ENCODE results near the gene SLC47A1. TPM values are rescaled to one million over a fixed set of nuclear protein-coding genes. Genes with fewer than 3 reads are reported as not detected.
A peak's percentile ranks its signal among the peaks of the same experiment; 100 is the strongest.

The SLC47A1 gene, protein sequence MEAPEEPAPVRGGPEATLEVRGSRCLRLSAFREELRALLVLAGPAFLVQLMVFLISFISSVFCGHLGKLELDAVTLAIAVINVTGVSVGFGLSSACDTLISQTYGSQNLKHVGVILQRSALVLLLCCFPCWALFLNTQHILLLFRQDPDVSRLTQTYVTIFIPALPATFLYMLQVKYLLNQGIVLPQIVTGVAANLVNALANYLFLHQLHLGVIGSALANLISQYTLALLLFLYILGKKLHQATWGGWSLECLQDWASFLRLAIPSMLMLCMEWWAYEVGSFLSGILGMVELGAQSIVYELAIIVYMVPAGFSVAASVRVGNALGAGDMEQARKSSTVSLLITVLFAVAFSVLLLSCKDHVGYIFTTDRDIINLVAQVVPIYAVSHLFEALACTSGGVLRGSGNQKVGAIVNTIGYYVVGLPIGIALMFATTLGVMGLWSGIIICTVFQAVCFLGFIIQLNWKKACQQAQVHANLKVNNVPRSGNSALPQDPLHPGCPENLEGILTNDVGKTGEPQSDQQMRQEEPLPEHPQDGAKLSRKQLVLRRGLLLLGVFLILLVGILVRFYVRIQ
- total RNA-seq: 1 to 10 TPM in 1 of 5 experiments, under 1 TPM in 1, not detected in 3; 0.21 to 2.7 TPM
- under 1 TPM in 1 of 2 donors, not detected in 1; 0.09 TPM for polyA plus RNA-seq
- total RNA-seq: not detected

DNA sequence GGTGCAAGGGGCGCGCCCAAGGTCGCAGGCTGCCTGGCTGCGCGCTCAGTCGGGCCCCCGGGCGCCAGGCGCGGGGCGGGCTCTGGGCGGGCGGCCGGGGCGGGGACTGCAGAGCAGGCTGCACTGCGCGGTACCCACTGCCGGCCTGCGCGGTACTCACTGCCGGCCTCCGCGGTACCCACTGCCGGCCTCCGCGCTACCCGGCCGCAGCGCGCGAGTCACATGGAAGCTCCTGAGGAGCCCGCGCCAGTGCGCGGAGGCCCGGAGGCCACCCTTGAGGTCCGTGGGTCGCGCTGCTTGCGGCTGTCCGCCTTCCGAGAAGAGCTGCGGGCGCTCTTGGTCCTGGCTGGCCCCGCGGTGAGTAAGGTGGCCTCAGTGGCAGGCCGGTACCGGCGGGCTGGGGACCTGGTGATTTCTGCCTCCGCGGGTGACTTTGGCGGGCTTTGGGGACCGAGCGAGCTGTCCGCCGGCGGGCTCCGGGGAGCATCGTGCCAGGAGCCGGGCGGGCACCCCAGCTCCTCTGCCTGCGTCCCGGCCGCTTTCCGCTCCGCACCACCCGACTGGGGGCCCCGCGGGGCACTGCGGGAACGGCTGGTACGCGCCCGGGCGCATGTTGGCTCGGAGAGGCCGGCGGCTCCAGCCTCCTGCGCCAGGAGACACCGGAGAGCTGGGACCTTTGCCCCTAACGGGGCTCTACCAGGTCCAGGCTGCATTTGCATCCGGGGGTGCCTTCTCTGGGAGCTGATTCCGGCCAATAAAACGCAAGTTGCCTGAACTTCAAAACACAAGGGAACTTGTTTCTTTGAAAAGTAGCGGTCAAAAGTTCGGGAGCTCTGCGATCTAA lies at the start of gene SLC47A1:
SLC47A1 (plus strand) TSS at position 137 of the 844 bp plus-strand sequence; CDS start at position 223, 86 bp downstream.
- ChIA-PET POLR2A (interaction anchor here (0.8 kb wide), 1 partner anchor 115 kb away, joined by 3 read pairs; no protein-coding TSS in a partner anchor), CTCF (interaction anchor here (0.7 kb wide), 1 partner anchor 289 kb away, joined by 3 read pairs; no protein-coding TSS in a partner anchor)
- peak within 1 kb of the TSS; percentile 27 for H3K4me3 ChIP-seq (ENCODE audit: low read length)
- no peaks in the 10 kb centered on the region for H3K9me3 Mint-ChIP-seq
- no peak within 1 kb of the TSS for H3K27ac Mint-ChIP-seq
- peaks cover 0 to 2% (median 0%) of the 10 kb centered on the region in 5 donors for H3K36me3 Mint-ChIP-seq
- H3K27ac ChIP-seq (ENCODE audit: low read depth, low read length): no peak within 1 kb of the TSS
- peaks cover 5 to 18% (median 13%) of the 10 kb centered on the region in 7 donors for H3K4me1 Mint-ChIP-seq
- H3K9me3 ChIP-seq (ENCODE audit: control insufficient read depth in 2 of 3, low read length in 3 of 3): no peaks in the 10 kb centered on the region
- H3K4me3 Mint-ChIP-seq: peak within 1 kb of the TSS; percentile 37 to 85 (median 82)
- peak; percentile 76 for ATAC-seq
- peaks cover 2 to 8% of the 10 kb centered on the region in 2 donors for H3K4me1 ChIP-seq (ENCODE audit: control insufficient read depth in 2 of 2, insufficient read depth in 2 of 2, low read length in 2 of 2)
- no peaks in the 10 kb centered on the region for H3K36me3 ChIP-seq (ENCODE audit: control insufficient read depth in 2 of 3, insufficient read depth in 3 of 3, low read length in 3 of 3)
- intact Hi-C loops (cut with micrococcal nuclease): no loop called here
- peak in 2 of 9 donors; percentile 8 to 17 for DNase-seq
- peaks cover 0 to 8% of the 10 kb centered on the region in 2 donors for H3K27me3 ChIP-seq (ENCODE audit: control insufficient read depth in 2 of 2, insufficient read depth in 2 of 2, low read length in 2 of 2)
- H3K27me3 Mint-ChIP-seq: peaks cover 47 to 57% (median 55%) of the 10 kb centered on the region in 5 donors

DNA sequence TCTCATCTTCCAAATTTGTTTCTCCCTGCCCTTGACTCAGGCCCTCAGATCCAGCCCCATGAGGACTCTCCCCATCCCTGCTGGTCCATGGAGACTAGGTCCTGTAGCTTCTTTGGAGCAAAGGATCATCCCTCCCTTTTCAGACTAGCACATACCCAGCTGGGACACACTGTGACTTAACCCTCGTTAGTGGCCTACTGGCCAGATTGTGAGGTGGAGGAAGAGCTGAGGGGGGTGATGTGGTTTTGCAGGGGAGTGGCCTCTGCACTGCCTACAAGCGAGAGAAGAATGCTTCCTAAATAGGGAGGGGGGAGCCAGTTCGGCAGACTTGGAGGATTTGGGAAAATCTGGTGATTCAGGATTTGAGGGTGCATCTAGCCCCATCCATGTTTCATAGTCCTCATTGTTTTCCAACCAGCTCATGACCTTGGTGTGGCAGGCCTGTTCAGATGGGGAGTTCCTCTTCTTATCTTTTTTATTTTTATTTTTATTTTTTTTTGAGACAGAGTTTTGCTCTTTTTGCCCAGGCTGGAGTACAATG lies 47.8 kb upstream of the SLC47A1 start:
- ChIA-PET POLR2A (no interaction called here), CTCF (no interaction called here)
- H3K4me3 Mint-ChIP-seq: no peak overlapping the region
- ATAC-seq (no peak), DNase-seq (no peak)
- Histone ChIP-seq H3K36me3 (ENCODE audit: control insufficient read depth in 2 of 3, insufficient read depth in 3 of 3, low read length in 3 of 3) (no peaks in the 10 kb centered on the region), H3K27me3 (ENCODE audit: control insufficient read depth in 2 of 2, insufficient read depth in 2 of 2, low read length in 2 of 2) (no peaks in the 10 kb centered on the region), H3K4me3 (ENCODE audit: low read length) (no peak overlapping the region), H3K9me3 (ENCODE audit: control insufficient read depth in 2 of 3, low read length in 3 of 3) (no peaks in the 10 kb centered on the region), H3K27ac (ENCODE audit: low read depth, low read length) (no peak overlapping the region), H3K4me1 (ENCODE audit: control insufficient read depth in 2 of 2, insufficient read depth in 2 of 2, low read length in 2 of 2) (no peaks in the 10 kb centered on the region)
- H3K36me3 Mint-ChIP-seq: no peaks in the 10 kb centered on the region
- no peaks in the 10 kb centered on the region for H3K4me1 Mint-ChIP-seq
- H3K27ac Mint-ChIP-seq: no peak overlapping the region
- peaks cover 0 to 11% (median 0%) of the 10 kb centered on the region in 5 donors for H3K27me3 Mint-ChIP-seq
- no peaks in the 10 kb centered on the region for H3K9me3 Mint-ChIP-seq
- intact Hi-C loops (cut with micrococcal nuclease): no loop called here

DNA sequence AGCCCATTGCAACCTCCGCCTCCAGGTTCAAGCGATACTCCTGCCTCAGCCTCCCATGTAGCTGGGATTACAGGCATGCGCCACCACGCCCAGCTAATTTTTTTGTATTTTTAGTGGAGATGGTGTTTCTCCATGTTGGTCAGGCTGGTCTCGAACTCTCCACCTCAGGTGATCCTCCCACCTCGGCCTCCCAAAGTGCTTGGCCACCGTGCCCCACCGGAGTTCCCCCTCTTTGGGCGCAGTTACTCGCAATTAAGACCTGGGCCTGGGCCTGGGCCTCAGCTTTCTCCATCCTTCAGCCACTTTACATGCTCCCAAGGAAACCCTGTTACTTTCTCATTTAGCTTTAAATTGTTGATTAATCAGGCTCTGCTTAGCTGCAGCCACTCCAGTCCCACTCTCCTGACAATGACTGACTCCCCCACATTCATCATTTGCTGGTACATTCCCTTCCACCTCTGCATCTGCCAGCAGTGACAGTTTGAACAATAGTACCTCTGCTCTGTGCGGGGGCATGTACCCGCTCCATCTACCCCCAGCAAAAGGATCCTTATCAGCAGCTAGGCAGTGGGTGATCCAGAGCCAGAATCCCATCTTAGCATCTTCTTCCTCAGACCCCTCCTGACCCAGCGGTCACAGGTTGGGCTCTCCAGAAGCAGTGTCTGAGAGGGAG lies 47.2 kb upstream of the SLC47A1 start:
- Histone ChIP-seq H3K4me1 (ENCODE audit: control insufficient read depth in 2 of 2, insufficient read depth in 2 of 2, low read length in 2 of 2) (no peaks in the 10 kb centered on the region), H3K27ac (ENCODE audit: low read depth, low read length) (no peak overlapping the region), H3K36me3 (ENCODE audit: control insufficient read depth in 2 of 3, insufficient read depth in 3 of 3, low read length in 3 of 3) (no peaks in the 10 kb centered on the region), H3K27me3 (ENCODE audit: control insufficient read depth in 2 of 2, insufficient read depth in 2 of 2, low read length in 2 of 2) (no peaks in the 10 kb centered on the region), H3K4me3 (ENCODE audit: low read length) (no peak overlapping the region), H3K9me3 (ENCODE audit: control insufficient read depth in 2 of 3, low read length in 3 of 3) (no peaks in the 10 kb centered on the region)
- ATAC-seq (no peak), DNase-seq (no peak)
- Mint-ChIP-seq H3K9me3 (no peaks in the 10 kb centered on the region), H3K27me3 (peaks cover 0 to 12% (median 0%) of the 10 kb centered on the region in 5 donors), H3K36me3 (no peaks in the 10 kb centered on the region), H3K4me1 (no peaks in the 10 kb centered on the region), H3K27ac (no peak overlapping the region), H3K4me3 (no peak overlapping the region)
- intact Hi-C loops (cut with micrococcal nuclease): no loop called here
- ChIA-PET CTCF (no interaction called here), POLR2A (interaction anchor here (0.6 kb wide), 1 partner anchor 301 kb away, joined by 3 read pairs; no protein-coding TSS in a partner anchor)

DNA sequence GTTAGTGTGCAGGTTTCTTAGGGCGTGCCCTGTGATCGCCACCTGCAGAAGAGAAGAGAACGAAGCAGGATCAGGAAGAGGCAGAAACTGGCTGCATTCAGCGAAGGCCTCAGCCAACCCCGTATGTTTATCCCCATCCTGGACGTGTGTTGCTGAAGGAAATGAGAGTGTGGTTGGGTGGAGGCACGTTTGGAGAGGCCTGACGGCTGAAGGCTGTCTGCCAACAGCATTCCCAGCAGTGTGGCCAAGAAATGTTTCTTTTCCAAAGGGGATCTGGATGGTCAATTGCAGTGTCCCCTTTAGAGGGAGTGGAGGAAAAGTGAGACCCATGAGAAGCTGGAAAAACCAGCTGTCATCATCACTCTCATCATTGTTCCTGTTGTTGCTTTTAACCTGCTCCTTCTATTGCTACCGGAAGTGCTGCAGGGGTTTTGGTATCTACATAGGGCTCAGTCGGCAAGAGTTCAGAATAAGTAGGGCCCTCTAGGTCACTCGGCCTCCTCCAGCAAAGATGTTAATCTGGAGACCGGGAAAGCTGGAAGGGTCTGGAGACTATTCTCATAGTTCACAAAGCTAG lies 46.5 kb upstream of the SLC47A1 start:
- no peak for ATAC-seq
- no peak for DNase-seq
- intact Hi-C loops (cut with micrococcal nuclease): no loop called here
- Mint-ChIP-seq H3K27me3 (peaks cover 0 to 12% (median 0%) of the 10 kb centered on the region in 5 donors), H3K4me1 (no peaks in the 10 kb centered on the region), H3K36me3 (no peaks in the 10 kb centered on the region), H3K27ac (no peak overlapping the region), H3K9me3 (no peaks in the 10 kb centered on the region), H3K4me3 (no peak overlapping the region)
- Histone ChIP-seq H3K4me1 (ENCODE audit: control insufficient read depth in 2 of 2, insufficient read depth in 2 of 2, low read length in 2 of 2) (no peaks in the 10 kb centered on the region), H3K36me3 (ENCODE audit: control insufficient read depth in 2 of 3, insufficient read depth in 3 of 3, low read length in 3 of 3) (no peaks in the 10 kb centered on the region), H3K4me3 (ENCODE audit: low read length) (no peak overlapping the region), H3K27ac (ENCODE audit: low read depth, low read length) (no peak overlapping the region), H3K27me3 (ENCODE audit: control insufficient read depth in 2 of 2, insufficient read depth in 2 of 2, low read length in 2 of 2) (no peaks in the 10 kb centered on the region), H3K9me3 (ENCODE audit: control insufficient read depth in 2 of 3, low read length in 3 of 3) (no peaks in the 10 kb centered on the region)
- ChIA-PET POLR2A (interaction anchor here (0.6 kb wide), 1 partner anchor 301 kb away, joined by 3 read pairs; no protein-coding TSS in a partner anchor), CTCF (no interaction called here)

DNA sequence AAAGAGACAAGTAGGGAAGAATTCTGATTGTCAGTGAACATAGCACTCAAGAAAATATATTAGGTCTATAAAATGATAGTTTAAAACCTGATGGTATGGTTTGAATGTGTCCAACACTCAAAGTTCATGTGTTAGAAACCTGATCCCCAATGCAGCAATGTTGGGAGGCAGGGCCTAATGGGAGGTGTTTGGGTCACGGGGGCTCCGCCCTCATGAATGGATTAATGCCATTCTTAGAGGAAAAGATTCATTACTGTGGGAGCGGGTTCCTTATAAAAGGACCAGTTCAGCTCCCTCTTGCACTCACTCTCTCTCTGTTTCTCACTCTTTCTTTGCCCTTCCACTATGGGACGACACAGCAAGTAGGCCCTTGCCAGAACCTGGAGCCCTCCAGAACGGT lies 41.5 kb upstream of the SLC47A1 start:
- Histone ChIP-seq H3K27me3 (ENCODE audit: control insufficient read depth in 2 of 2, insufficient read depth in 2 of 2, low read length in 2 of 2) (no peaks in the 10 kb centered on the region), H3K4me3 (ENCODE audit: low read length) (no peak overlapping the region), H3K27ac (ENCODE audit: low read depth, low read length) (no peak overlapping the region), H3K9me3 (ENCODE audit: control insufficient read depth in 2 of 3, low read length in 3 of 3) (no peaks in the 10 kb centered on the region), H3K4me1 (ENCODE audit: control insufficient read depth in 2 of 2, insufficient read depth in 2 of 2, low read length in 2 of 2) (no peaks in the 10 kb centered on the region), H3K36me3 (ENCODE audit: control insufficient read depth in 2 of 3, insufficient read depth in 3 of 3, low read length in 3 of 3) (no peaks in the 10 kb centered on the region)
- ChIA-PET POLR2A (interaction anchor here (1.1 kb wide), 1 partner anchor 9 kb away, joined by 8 read pairs; no protein-coding TSS in a partner anchor), CTCF (no interaction called here)
- Mint-ChIP-seq H3K36me3 (no peaks in the 10 kb centered on the region), H3K4me3 (no peak overlapping the region), H3K9me3 (no peaks in the 10 kb centered on the region), H3K27me3 (peaks cover 0 to 12% (median 0%) of the 10 kb centered on the region in 5 donors), H3K27ac (no peak overlapping the region), H3K4me1 (no peaks in the 10 kb centered on the region)
- ATAC-seq (no peak), DNase-seq (no peak)
- intact Hi-C loops (cut with micrococcal nuclease): no loop called here
